WTC11 (cell line): ENCODE data around the gene CELSR3. TPM values are rescaled to one million over a fixed set of nuclear protein-coding genes. Genes with fewer than 3 reads are reported as not detected.

Experiments
- ARID4B ChIP-seq: sonication (generic); formaldehyde crosslinking; IDR thresholded peaks from 2 replicates; pipeline ENCODE4 v1.8.0; 2023; ENCODE audit warnings: missing genetic modification reagents, mild to moderate bottlenecking, borderline replicate concordance
- CBFB ChIP-seq: sonication (generic); formaldehyde crosslinking; IDR thresholded peaks from 2 replicates; pipeline ENCODE4 v1.8.1; 2022; ENCODE audit warnings: mild to moderate bottlenecking, low read depth, missing genetic modification reagents
- EMX1 ChIP-seq: fragments of 250-450 bp; sonication (Bioruptor Pico); IDR thresholded peaks from 2 replicates; pipeline ENCODE4 v1.8.0; 2021; ENCODE audit warnings: mild to moderate bottlenecking
- ERG ChIP-seq: fragments of 250-450 bp; sonication (Bioruptor Pico); IDR thresholded peaks from 2 replicates; pipeline ENCODE4 v1.8.0; 2021; ENCODE audit warnings: mild to moderate bottlenecking
- FOXP1 ChIP-seq: sonication (generic); formaldehyde crosslinking; IDR thresholded peaks from 2 replicates; pipeline ENCODE4 v1.8.0; 2022; ENCODE audit warnings: missing genetic modification reagents, mild to moderate bottlenecking, moderate library complexity, borderline replicate concordance
- FOXP4 ChIP-seq: sonication (generic); formaldehyde crosslinking; IDR thresholded peaks from 2 replicates; pipeline ENCODE4 v1.8.0; 2022; ENCODE audit warnings: mild to moderate bottlenecking, missing genetic modification reagents
- HMGA2 ChIP-seq: fragments of 250-450 bp; sonication (Bioruptor Pico); IDR thresholded peaks from 2 replicates; pipeline ENCODE4 v1.4.0; 2021; ENCODE audit warnings: mild to moderate bottlenecking, moderate library complexity
- IRF2 ChIP-seq: sonication (generic); formaldehyde crosslinking; IDR thresholded peaks from 2 replicates; pipeline ENCODE4 v1.8.0; 2022; ENCODE audit warnings: low read depth, missing genetic modification reagents, borderline replicate concordance
- MAX ChIP-seq: sonication (generic); formaldehyde crosslinking; IDR thresholded peaks from 2 replicates; pipeline ENCODE4 v1.8.0; 2022; ENCODE audit warnings: mild to moderate bottlenecking, missing genetic modification reagents
- MXD4 ChIP-seq: fragments of 250-450 bp; sonication (Bioruptor Pico); IDR thresholded peaks from 2 replicates; pipeline ENCODE4 v1.8.0; 2021; ENCODE audit warnings: mild to moderate bottlenecking, moderate library complexity, borderline replicate concordance
- RORB ChIP-seq: fragments of 250-450 bp; sonication (Bioruptor Pico); IDR thresholded peaks from 2 replicates; pipeline ENCODE4 v1.9.0; 2021; ENCODE audit warnings: mild to moderate bottlenecking
- STAT6 ChIP-seq: sonication (generic); formaldehyde crosslinking; conservative IDR thresholded peaks from 2 replicates; pipeline ENCODE4 v1.8.1; 2023; ENCODE audit warnings: mild to moderate bottlenecking, low read depth, missing genetic modification reagents, moderate library complexity
- USF2 ChIP-seq: sonication (generic); formaldehyde crosslinking; IDR thresholded peaks from 2 replicates; pipeline ENCODE4 v1.8.1; 2023; ENCODE audit warnings: mild to moderate bottlenecking, missing genetic modification reagents, moderate library complexity
- ZNF121 ChIP-seq: sonication (generic); formaldehyde crosslinking; IDR thresholded peaks from 2 replicates; pipeline ENCODE4 v1.8.0; 2023; ENCODE audit warnings: missing genetic modification reagents
- ZNF263 ChIP-seq: sonication (generic); formaldehyde crosslinking; IDR thresholded peaks from 2 replicates; pipeline ENCODE4 v1.8.1; 2022; ENCODE audit warnings: low read depth, mild to moderate bottlenecking, moderate library complexity, missing genetic modification reagents
- total RNA-seq: library from RNA; stranded (reverse); gene quantifications from 3 replicates; pipeline ENCODE4 v1.2.3, GENCODE V29; 2021

CELSR3 gene
- total RNA-seq, 1 experiment from 2014 or later = 27.9 TPM

GRCh38 chr3:48656841-48657281 is 5.8 kb downstream of the CELSR3 start (continued):
- no peak for TF ChIP-seq EMX1 (CRISPR knock-in tag)
- no peak for TF ChIP-seq HMGA2 (CRISPR knock-in tag)
- no peak for TF ChIP-seq MXD4 (CRISPR knock-in tag)
- no peak for TF ChIP-seq FOXP4 (CRISPR knock-in tag)
- TF ChIP-seq MAX (CRISPR knock-in tag) = no peak; the same call in 1 of the 2 replicates
- TF ChIP-seq CBFB (CRISPR knock-in tag) = 0 out of 2 replicates have a peak, but pooled peaks have one; percentile 1
- TF ChIP-seq RORB (CRISPR knock-in tag) = no peak
- TF ChIP-seq ERG (CRISPR knock-in tag) = no peak
- TF ChIP-seq USF2 (CRISPR knock-in tag) = no peak
- TF ChIP-seq ARID4B (CRISPR knock-in tag) = no peak
- TF ChIP-seq ZNF263 (CRISPR knock-in tag) = no peak
- no peak for TF ChIP-seq IRF2 (CRISPR knock-in tag)
- no peak for TF ChIP-seq STAT6
- no peak for TF ChIP-seq FOXP1 (CRISPR knock-in tag)
- TF ChIP-seq ZNF121 (CRISPR knock-in tag) = no peak
